Measurements from ENCODE around the gene LYRM9. TPM values are rescaled to one million over a fixed set of nuclear protein-coding genes. Genes with fewer than 3 reads are reported as not detected.

The LYRM9 gene
- total RNA-seq, 6 donors from 2014 or later = 9.1 to 26.8 (median 14.4) TPM

DNA sequence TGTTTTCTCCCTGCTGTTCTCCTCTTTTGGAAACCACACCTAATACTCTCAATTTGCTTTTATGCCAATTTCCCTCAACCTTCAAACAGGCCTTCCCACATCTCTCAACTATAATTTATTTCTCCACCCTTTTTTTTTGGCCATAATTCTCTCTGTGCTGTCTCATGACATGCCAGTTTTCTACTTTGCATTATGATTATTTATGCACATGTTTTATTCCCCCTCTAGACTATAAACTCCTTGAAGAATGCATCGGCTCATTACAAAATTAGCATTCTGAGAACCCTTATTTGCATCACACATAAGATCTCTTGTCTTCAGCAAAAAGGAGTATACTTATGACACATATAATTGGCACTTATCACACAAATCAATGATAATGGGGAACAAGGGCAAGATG lies 10.9 kb upstream of the LYRM9 start:
- DNase-seq = no peak
- no peaks in the 10 kb centered on the region for H3K4me1 ChIP-seq
- H3K36me3 ChIP-seq = no peaks in the 10 kb centered on the region
- WGBS, 2 donors = 92 to 95% methylated on average over 1 of the region's 1 CpG
- no peaks in the 10 kb centered on the region for H3K9me3 ChIP-seq
- no peak overlapping the region for H3K4me3 ChIP-seq
- no peak for ATAC-seq (ENCODE audit: low FRiP score in 2 of 2)
- no peaks in the 10 kb centered on the region for H3K27me3 ChIP-seq
- TF ChIP-seq POLR2A (IDR thresholded peaks at IDR 0.05) = no peak
- TF ChIP-seq EP300 (IDR thresholded peaks at IDR 0.05) = no peak
- no peak for TF ChIP-seq POLR2AphosphoS5 (IDR thresholded peaks at IDR 0.05)
- TF ChIP-seq, protein P1, sequence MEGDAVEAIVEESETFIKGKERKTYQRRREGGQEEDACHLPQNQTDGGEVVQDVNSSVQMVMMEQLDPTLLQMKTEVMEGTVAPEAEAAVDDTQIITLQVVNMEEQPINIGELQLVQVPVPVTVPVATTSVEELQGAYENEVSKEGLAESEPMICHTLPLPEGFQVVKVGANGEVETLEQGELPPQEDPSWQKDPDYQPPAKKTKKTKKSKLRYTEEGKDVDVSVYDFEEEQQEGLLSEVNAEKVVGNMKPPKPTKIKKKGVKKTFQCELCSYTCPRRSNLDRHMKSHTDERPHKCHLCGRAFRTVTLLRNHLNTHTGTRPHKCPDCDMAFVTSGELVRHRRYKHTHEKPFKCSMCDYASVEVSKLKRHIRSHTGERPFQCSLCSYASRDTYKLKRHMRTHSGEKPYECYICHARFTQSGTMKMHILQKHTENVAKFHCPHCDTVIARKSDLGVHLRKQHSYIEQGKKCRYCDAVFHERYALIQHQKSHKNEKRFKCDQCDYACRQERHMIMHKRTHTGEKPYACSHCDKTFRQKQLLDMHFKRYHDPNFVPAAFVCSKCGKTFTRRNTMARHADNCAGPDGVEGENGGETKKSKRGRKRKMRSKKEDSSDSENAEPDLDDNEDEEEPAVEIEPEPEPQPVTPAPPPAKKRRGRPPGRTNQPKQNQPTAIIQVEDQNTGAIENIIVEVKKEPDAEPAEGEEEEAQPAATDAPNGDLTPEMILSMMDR (IDR thresholded peaks at IDR 0.05) = no peak
- no peak overlapping the region for H3K27ac ChIP-seq

- 75 to 84% methylated on average over 3 of the region's 3 CpGs for WGBS, 2 donors
- TF ChIP-seq POLR2A (IDR thresholded peaks at IDR 0.05) (no peak), POLR2AphosphoS5 (IDR thresholded peaks at IDR 0.05) (no peak), EP300 (IDR thresholded peaks at IDR 0.05) (no peak)
- TF ChIP-seq, protein P1 (IDR thresholded peaks at IDR 0.05) = no peak
- ATAC-seq (ENCODE audit: low FRiP score in 2 of 2) = no peak
Observed at GRCh38 chr17:27899525-27899924, 6.4 kb upstream of the LYRM9 start.

DNA sequence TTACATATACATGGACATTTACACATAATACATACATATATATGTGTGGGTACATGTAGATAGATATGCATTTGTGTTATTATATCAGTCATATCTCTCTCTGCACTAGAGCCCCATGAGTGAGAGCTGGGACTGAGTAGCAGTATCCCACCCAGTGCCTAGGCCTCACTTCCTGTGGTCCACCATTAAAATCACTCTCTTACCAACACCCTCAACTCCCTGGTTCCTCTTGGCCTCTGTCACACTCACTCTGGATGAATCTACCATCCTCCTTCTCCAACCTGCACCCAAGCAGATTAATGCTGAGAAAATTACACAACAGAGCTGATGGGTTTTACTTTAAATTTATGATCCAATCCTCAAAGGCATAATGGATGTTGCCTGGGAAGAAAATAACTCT lies 4.9 kb upstream of the LYRM9 start:
- H3K36me3 ChIP-seq = no peaks in the 10 kb centered on the region
- no peak overlapping the region for H3K27ac ChIP-seq
- DNase-seq = no peak
- no peaks in the 10 kb centered on the region for H3K27me3 ChIP-seq
- H3K9me3 ChIP-seq = no peaks in the 10 kb centered on the region
- TF ChIP-seq EP300 (IDR thresholded peaks at IDR 0.05) (no peak), POLR2AphosphoS5 (IDR thresholded peaks at IDR 0.05) (no peak), POLR2A (IDR thresholded peaks at IDR 0.05) (no peak)
- TF ChIP-seq, protein P1 (IDR thresholded peaks at IDR 0.05) = no peak
- H3K4me1 ChIP-seq = peaks cover 4 to 9% (median 8%) of the 10 kb centered on the region in 4 donors
- H3K4me3 ChIP-seq = no peak overlapping the region
- no peak for ATAC-seq (ENCODE audit: low FRiP score in 2 of 2)

More at GRCh38 chr17:27899525-27899924, 6.4 kb upstream of the LYRM9 start:
- no peak overlapping the region for H3K27ac ChIP-seq
- H3K4me1 ChIP-seq = no peaks in the 10 kb centered on the region
- H3K9me3 ChIP-seq = no peaks in the 10 kb centered on the region
- no peak overlapping the region for H3K4me3 ChIP-seq
- no peaks in the 10 kb centered on the region for H3K36me3 ChIP-seq
- DNase-seq = no peak
- H3K27me3 ChIP-seq = no peaks in the 10 kb centered on the region

DNA sequence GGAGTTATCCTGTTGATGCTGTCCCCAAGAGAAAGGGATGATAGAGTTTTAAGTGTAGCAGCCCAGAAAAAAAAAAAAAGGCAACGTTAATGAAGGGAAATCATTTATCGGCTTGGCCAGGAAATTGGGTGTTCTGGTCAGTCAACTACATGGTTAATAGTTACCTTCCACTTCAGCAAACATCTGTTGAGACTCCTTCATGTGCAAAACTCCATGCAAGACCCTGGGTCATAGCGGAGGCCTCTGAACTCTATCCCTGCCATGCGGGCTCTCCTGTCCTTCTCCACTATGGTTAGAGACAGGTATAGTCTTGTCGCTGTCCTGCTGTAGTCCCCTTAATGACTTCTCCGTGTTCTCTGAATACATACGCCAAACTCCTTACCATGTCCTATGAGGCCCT lies 3.5 kb upstream of the LYRM9 start:
- Histone ChIP-seq H3K4me3 (no peak overlapping the region), H3K4me1 (peaks cover 8 to 17% (median 14%) of the 10 kb centered on the region in 4 donors), H3K9me3 (no peaks in the 10 kb centered on the region), H3K27ac (no peak overlapping the region), H3K36me3 (no peaks in the 10 kb centered on the region), H3K27me3 (no peaks in the 10 kb centered on the region)
- no peak for ATAC-seq (ENCODE audit: low FRiP score in 2 of 2)
- DNase-seq = no peak
- WGBS, 2 donors = 78 to 80% methylated on average over 7 of the region's 7 CpGs
- TF ChIP-seq EP300 (IDR thresholded peaks at IDR 0.05) (no peak), POLR2A (IDR thresholded peaks at IDR 0.05) (no peak), POLR2AphosphoS5 (IDR thresholded peaks at IDR 0.05) (no peak)
- TF ChIP-seq, protein P1 (IDR thresholded peaks at IDR 0.05) = no peak

DNA sequence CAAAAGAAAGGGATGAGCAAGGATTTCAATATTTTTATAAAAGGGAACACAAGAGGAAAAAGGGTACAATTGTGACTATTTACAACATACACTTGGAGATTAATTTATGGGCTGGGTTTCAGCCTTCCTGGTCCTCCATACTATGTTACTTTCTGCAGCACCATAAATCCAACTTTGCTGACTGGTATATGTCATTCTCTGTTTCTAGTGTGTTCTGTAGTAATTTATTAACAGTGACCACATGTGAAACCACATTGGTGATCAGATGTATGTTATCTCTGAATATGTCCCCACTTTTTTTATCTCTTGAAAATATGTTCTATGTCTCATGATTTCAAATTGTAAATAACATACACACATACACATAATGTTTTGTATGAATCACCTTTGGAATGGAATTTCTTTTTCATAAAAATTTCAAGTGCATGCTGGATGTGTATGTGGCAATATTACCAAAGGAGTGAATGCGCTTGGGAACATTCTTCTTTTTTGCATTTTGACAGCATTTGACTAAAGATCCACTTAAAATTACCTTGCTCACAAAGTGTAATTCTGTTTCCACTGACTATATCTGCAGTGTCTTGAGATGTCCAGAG lies 2.9 kb upstream of the LYRM9 start:
- peaks cover 8 to 17% (median 14%) of the 10 kb centered on the region in 4 donors for H3K4me1 ChIP-seq
- H3K9me3 ChIP-seq = no peaks in the 10 kb centered on the region
- no peak overlapping the region for H3K4me3 ChIP-seq
- no peak for TF ChIP-seq POLR2A (IDR thresholded peaks at IDR 0.05)
- TF ChIP-seq, protein P1 (IDR thresholded peaks at IDR 0.05) = no peak
- TF ChIP-seq EP300 (IDR thresholded peaks at IDR 0.05) = no peak
- TF ChIP-seq POLR2AphosphoS5 (IDR thresholded peaks at IDR 0.05) = no peak
- H3K27ac ChIP-seq = no peak overlapping the region
- ATAC-seq (ENCODE audit: low FRiP score in 2 of 2) (no peak), DNase-seq (no peak)
- no peaks in the 10 kb centered on the region for H3K27me3 ChIP-seq
- WGBS, 2 donors = 85 to 88% methylated on average over 1 of the region's 1 CpG
- no peaks in the 10 kb centered on the region for H3K36me3 ChIP-seq
